NCI-H187 treated with DMSO at 0.1 percent for 48 hours (cell line): ENCODE measurements around the gene ADGRL3.

ENCODE experiments used
- DNase-seq: peaks from one replicate; lab custom pipeline; 2025; lab: John Stamatoyannopoulos, UW

The ADGRL3 gene

GRCh38 chr4:61200187-61200915 lies at the start of gene ADGRL3:
TSS of gene ADGRL3 (plus strand) at chr4:61200326.
- peak; percentile 18 for DNase-seq

DNA sequence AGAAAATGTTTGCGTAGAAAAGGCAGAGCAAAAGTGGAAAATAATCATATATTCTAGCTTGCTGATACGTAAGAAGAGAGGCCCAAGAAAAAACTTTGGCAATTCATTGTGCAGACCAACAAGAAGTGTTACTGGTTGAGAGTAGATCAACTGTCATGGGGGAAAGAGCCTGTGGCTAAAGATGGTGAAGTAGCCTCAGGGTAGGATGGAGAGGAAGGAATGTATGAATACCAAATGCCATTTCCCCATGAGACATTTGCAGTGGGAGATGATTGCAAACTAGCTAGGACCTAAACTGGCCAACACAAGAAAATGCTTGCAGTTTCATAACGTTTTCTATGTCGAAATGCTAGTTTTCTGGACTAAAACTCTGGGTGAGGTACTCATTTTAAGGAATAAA lies 47.7 kb upstream of the ADGRL3 start:
- no peak for DNase-seq

DNA sequence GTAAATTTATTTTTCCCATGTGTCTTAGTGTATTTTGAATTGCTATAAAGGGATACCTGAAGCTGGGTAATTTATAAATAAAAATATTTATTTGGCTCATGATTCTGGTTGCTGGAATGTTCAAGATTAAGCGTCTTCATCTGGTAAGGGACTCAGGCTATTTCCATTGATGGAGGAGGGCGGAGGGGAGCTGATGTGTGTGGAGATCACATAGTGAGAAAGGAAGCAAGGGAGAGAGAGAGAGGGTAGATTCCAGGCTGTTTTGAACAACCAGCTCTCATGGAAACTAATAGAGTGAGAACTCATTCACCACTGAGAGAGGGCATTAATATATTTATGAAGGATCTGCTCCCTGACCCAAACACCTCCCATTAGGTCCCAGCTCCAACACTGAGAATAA lies 39.6 kb upstream of the ADGRL3 start:
- DNase-seq, result no peak

DNA sequence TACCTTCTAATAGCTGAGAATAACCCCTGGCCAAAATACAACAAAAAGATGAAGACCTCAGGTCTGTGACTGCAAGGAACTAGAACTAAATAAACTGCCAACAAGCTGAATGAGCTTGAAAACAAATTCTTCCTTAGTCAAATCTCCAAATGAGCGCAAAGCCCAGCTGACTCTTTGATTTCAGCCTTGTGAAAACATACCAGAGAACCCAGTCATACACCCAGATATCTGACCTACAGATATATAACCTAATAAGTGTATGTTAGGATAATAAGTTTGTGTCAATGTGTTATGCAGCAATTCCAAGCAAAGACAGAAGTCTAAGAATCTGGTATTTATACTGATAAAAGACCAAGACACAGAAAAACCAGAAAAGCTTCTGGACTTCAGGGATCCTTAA lies 38.0 kb upstream of the ADGRL3 start:
- no peak for DNase-seq

DNA sequence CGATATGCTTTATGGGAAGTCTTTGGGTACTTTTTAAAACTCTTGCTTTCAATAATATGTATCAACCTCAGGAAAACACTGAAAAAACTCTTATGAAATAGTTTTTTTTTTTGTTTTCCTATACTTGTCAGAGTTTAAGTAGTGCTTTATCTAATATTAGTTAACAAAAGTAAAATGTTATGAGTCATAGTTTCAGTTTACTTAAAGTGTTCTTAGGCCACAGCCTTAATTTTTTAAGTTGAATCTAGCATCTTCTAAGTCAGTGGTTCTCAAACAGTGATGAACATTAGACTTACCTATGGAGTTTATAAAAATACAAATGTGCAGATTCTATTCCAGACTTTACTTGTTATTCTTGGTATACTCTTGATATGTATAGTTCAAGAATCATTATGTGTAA lies 26.3 kb upstream of the ADGRL3 start:
- DNase-seq, result no peak

DNA sequence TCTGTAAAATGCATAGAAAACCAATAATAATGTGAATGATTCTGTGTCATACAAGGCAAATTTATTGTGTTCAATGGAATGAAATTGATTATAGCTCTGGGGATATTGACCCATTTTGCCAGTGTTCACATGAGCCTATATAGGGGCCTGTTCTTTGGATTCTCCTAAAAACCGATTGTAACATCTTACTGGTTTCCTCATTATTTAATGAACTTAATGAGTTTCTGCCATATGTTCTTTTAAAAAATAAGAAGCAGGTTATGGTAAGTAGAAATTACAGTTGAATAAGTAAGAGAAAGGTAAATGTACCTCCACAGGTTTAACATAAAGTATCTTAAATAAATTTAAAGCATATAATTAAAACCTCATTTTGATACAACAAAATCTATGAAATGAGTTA lies 24.6 kb upstream of the ADGRL3 start:
- DNase-seq, result no peak

GRCh38 chr4:61177367-61177766 lies 22.8 kb upstream of the ADGRL3 start:
- no peak for DNase-seq

DNA sequence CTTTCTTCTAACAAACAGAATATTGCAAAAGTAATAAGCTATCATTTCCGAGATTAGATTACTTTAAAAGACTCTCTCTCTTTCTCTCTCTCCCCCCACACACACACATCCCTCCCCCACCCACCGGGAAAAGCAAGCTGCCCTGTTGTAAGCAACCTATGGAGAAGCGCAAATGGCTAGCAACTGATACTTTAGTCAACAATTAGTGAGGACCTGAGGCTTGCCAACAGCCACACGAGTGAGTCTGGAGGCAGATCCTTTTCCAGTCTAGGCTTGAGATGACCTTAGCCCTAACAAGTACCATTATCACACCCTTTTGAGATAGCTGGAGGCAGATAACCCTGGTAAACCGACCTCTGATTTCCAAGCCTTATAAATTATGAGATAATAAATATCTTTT lies 19.7 kb upstream of the ADGRL3 start:
- DNase-seq, result no peak

GRCh38 chr4:61182915-61183314 lies 17.2 kb upstream of the ADGRL3 start:
- DNase-seq, result no peak

DNA sequence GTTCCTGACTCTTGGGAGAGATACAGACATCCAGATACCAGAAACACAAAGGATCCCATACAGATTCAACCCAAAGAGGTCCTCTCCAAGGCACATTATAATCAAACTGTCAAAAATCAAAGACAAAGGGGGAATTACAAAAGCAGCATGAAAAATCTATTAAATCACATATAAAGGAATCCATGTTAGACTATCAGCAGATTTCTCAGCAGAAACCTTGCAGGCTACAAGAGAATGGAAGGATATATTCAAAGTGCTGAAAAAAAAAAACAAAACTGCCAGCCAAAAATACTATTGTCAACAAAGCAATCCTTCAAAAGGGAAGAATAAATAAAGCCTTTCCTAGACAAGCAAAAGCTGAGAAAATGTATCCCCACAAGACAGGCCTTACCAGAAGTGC lies 14.8 kb upstream of the ADGRL3 start:
- no peak for DNase-seq

- no peak for DNase-seq
Measured at GRCh38 chr4:61192392-61192791, 7.7 kb upstream of the ADGRL3 start.

DNA sequence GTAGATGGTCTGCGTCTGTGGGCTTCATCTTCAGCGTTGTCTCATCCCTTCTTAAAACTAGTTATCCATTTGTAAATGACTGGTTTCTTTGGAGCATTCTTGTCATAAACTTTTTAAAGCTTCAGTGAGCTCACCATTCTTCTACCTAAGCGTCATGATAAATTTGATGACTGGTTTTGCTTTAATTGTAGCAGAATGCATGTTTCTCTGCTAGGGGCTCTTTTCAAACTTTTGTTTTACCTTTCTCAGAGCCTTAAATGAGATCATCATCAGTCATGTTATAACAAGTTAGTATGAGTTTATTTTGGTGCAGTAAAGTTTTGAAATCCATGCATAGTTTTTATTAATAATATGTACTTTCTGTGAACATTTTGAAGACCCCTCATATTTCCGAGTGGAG lies 6.3 kb upstream of the ADGRL3 start:
- no peak for DNase-seq

DNA sequence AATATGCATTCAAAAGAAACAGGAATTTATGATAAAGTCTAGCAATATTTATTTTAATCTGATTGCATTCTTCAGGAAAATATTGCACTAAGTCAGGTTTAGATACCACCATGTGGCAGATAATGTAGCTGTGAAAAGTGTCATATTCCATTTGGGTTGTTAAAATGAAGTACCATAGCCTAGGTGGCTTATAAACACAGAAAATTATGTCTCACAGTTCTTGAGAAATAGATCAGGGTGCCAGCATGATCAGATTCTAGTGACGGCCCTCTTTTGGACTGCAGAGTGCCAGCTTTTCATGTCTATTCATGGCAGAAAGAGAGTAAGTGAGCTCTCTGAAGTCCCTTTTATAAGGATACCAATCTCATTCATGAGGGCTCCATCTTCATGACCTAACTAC lies 5.6 kb upstream of the ADGRL3 start:
- no peak for DNase-seq

DNA sequence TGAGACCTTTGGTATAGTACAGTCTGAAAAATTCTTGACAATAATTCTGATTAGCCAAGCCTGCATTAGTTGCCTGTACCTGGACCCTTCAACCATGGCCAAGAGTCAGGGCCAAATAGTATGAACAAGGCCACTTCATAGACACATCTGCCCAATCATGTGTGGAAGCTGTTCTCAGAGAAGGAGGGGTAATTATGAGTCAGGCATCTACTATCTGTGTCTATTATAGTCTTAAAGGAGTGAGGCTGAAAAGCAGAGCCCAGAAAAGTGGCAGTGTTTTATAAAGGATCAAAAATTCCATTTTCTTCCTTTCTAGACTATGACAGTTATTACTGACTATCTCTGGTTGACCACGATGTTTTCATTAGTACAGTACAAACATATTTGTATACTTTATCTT lies 5.0 kb upstream of the ADGRL3 start:
- DNase-seq, result no peak

DNA sequence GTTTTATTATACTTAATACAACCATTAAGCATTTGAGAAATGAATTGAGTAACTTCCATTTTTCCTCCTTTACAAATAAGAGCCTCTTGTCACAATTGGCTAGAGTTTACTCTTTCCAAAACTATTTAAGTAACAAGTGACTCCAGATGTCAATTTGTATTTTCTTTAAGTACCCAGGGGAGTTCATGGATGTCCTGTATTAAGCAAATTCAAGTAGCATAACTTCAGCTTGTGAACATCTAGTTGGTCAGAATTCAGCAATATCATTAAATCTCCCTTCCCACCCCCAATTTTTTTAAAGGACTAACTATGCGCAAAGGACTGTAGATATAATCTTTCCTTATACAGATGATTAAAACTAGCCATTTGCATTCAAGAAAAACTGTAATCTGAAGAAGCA lies 1.4 kb upstream of the ADGRL3 start:
- no peak for DNase-seq

DNA sequence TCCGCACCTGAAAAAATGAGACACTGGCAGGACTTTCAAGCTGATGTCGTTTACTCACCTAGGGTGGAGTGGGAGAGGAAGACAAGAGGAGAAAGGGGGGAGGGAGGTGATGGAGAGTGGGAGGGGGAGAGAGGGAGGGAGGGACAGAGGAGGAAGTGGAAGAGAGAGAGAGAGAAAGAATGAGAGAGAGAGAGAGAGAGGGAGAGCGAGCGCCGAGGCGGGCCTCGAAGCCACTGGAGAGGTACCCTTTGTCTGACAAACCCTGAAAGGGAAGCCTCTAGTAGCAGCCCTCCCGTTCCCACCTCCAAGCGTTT lies 296 bp upstream of the ADGRL3 start:
- no peak for DNase-seq

DNA sequence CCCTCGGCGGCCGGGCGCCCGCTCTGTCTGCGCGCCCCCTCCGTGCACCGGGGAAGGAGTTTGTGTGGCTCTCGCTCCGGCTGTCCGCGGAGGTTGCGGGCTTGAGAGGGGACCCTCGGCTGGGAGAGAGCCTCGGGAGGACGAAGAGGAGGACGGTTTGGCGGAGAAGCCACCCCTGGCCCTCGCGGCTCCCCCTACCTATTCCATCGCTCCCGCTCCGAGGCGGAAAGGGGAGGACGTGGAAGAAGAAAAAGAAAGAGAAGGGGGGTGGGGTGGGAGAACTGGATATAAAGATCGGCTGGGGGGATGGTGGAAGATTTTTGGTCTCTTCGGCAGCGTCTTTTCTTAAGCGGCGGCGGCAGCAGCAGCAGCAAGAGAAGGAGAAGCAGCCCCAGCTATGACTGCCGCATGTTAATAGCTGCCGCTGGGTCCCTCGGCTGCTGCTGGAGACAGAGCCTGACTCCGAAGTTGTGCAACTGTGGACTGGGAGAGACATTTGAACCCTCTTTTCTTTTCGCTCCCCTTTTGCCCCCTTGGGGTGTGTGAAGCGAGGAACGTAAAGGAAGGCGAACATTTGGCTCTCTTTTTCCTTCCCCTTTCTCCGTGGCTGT lies 895 bp downstream of the ADGRL3 start:
- DNase-seq, result no peak

DNA sequence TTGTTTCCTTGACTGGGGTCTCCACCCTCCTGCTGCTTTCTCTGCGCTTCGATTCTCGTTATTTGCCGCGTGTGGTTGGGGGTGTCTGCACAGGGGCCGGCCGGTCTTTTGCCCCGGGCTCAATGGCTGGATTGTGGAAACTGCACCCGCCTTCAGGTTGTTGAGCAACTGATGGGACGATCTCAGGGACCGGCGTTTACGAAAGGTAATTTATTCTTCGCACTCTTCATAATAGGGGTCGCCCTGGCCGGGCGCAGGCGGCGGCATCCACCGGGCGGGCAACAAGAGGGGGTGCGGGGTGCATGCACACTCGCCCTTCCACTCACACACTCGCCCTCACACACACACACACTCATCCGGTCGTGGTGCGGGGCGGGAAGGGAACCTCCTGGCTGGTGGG lies 1.4 kb downstream of the ADGRL3 start:
- no peak for DNase-seq

GRCh38 chr4:61201961-61202637 lies 2.0 kb downstream of the ADGRL3 start:
- DNase-seq, result no peak

GRCh38 chr4:61202638-61203435 lies 2.7 kb downstream of the ADGRL3 start:
- DNase-seq, result peak; percentile 17

DNA sequence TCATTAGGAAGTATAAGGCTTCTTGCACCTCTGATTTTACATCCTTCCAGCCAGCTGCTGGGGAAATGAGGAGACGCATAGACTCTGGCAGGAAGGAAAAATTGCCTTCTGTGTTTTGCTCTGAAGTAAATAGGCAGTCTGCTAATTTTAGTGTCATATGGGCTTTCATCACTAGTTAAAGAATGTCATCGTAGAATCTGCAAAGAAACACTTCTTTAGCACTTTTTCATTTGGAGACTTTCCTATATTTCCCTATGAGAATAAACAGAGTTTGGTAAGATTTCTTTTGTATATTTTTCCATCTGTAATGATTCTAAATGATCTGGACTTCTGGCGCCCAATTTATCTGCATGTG lies 3.3 kb downstream of the ADGRL3 start:
- no peak for DNase-seq

- no peak for DNase-seq
Measured at GRCh38 chr4:61204353-61205060, 4.4 kb downstream of the ADGRL3 start.
